ENCODE data around the gene GPR158. TPM values are rescaled to one million over a fixed set of nuclear protein-coding genes. Genes with fewer than 3 reads are reported as not detected.

The GPR158 gene
- total RNA-seq, 2 donors from 2014 or later, result 0.07 to 0.16 TPM

GRCh38 chr10:25175527-25176420 is 973 bp downstream of the GPR158 start:
- no peak for TF ChIP-seq CTCF (IDR thresholded peaks at IDR 0.05)
- peak overlapping the region; percentile 49 for H3K4me3 ChIP-seq
- no peak for DNase-seq
- intact Hi-C loops (cut with DNase I), result no loop called here
- no peak overlapping the region for H3K27ac ChIP-seq
- H3K36me3 ChIP-seq, result no peaks in the 10 kb centered on the region
- H3K9ac ChIP-seq (ENCODE audit: low read depth in 2 of 2, low read length in 2 of 2), result no peak overlapping the region
- H3K27me3 ChIP-seq, result peaks cover 36% of the 10 kb centered on the region
- no peaks in the 10 kb centered on the region for H3K9me3 ChIP-seq
- H3K4me1 ChIP-seq, result peaks cover 10% of the 10 kb centered on the region

GRCh38 chr10:25176421-25176968 is 1.7 kb downstream of the GPR158 start:
- Histone ChIP-seq H3K36me3 (no peaks in the 10 kb centered on the region), H3K4me1 (peaks cover 10% of the 10 kb centered on the region), H3K27ac (no peak overlapping the region), H3K9me3 (no peaks in the 10 kb centered on the region), H3K9ac (ENCODE audit: low read depth in 2 of 2, low read length in 2 of 2) (no peak overlapping the region), H3K27me3 (peaks cover 36% of the 10 kb centered on the region), H3K4me3 (no peak overlapping the region)
- intact Hi-C loops (cut with DNase I), result no loop called here
- no peak for TF ChIP-seq CTCF (IDR thresholded peaks at IDR 0.05)
- no peak for DNase-seq

GRCh38 chr10:25177093-25177753 is 2.4 kb downstream of the GPR158 start:
- H3K9me3 ChIP-seq, result no peaks in the 10 kb centered on the region
- no peak overlapping the region for H3K4me3 ChIP-seq
- TF ChIP-seq CTCF (IDR thresholded peaks at IDR 0.05), result no peak
- H3K27me3 ChIP-seq, result peaks cover 36% of the 10 kb centered on the region
- H3K4me1 ChIP-seq, result peaks cover 10% of the 10 kb centered on the region
- no peak overlapping the region for H3K9ac ChIP-seq (ENCODE audit: low read depth in 2 of 2, low read length in 2 of 2)
- no peak overlapping the region for H3K27ac ChIP-seq
- no peak for DNase-seq
- H3K36me3 ChIP-seq, result no peaks in the 10 kb centered on the region
- intact Hi-C loops (cut with DNase I), result no loop called here

- DNase-seq, result no peak
- H3K9ac ChIP-seq (ENCODE audit: low read depth in 2 of 2, low read length in 2 of 2), result no peak overlapping the region
- peaks cover 36% of the 10 kb centered on the region for H3K27me3 ChIP-seq
- H3K4me3 ChIP-seq, result no peak overlapping the region
- no peaks in the 10 kb centered on the region for H3K36me3 ChIP-seq
- intact Hi-C loops (cut with DNase I), result no loop called here
- H3K4me1 ChIP-seq, result peaks cover 10% of the 10 kb centered on the region
- no peak for TF ChIP-seq CTCF (IDR thresholded peaks at IDR 0.05)
- H3K9me3 ChIP-seq, result no peaks in the 10 kb centered on the region
- no peak overlapping the region for H3K27ac ChIP-seq
Observed at GRCh38 chr10:25177754-25178135, 2.9 kb downstream of the GPR158 start.

GRCh38 chr10:25178411-25178810 is 3.6 kb downstream of the GPR158 start:
- no peak overlapping the region for H3K9ac ChIP-seq (ENCODE audit: low read depth in 2 of 2, low read length in 2 of 2)
- H3K4me1 ChIP-seq, result peaks cover 10% of the 10 kb centered on the region
- H3K9me3 ChIP-seq, result no peaks in the 10 kb centered on the region
- no peak for TF ChIP-seq CTCF (IDR thresholded peaks at IDR 0.05)
- intact Hi-C loops (cut with DNase I), result no loop called here
- peaks cover 36% of the 10 kb centered on the region for H3K27me3 ChIP-seq
- no peak for DNase-seq
- H3K36me3 ChIP-seq, result no peaks in the 10 kb centered on the region
- H3K4me3 ChIP-seq, result no peak overlapping the region
- no peak overlapping the region for H3K27ac ChIP-seq

All from colonic mucosa (tissue), 4 donors.